NCI-H1930 (cell line): ENCODE data around the gene ITGB2.
A peak's percentile ranks its signal among the peaks of the same experiment; 100 is the strongest.

ENCODE experiments used
- DNase-seq, 2 experiments: peaks; one replicate each; lab custom pipeline; 2025; lab: John Stamatoyannopoulos, UW

Gene ITGB2

DNA sequence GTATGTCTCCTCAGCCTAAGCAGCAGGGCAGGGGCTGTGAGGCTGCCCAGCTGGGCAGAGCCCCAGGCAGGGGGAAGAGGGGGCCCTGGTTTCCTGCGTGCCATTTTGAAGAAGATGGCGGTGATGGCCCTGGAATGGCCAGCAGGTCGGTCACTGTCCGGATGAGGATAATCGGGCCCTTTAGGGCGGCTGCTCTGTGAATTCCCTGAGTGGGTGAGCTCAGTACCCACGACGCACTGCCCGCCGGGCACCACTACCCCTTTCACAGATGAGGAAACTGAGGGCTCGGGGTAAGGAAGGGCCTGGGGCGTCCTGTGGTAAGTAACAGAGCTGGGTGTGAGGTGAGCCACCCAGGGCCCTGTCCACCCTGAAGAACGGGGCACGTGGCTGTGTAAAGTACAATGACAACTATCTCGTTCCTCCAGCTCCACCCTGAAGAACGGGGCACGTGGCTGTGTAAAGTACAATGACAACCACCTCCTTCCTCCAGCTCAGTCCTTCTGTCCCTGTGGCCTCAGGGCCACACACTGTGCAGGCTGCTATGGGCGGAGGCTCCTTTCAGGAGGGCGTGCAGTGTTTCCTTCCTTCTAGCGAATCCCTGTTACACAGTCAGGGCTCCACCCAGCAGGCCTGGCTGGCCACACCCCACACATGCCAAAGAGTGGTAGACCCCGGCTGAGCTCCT is 23.2 kb downstream of the ITGB2 start:
- no peak for DNase-seq

- DNase-seq, result no peak
Observed at GRCh38 chr21:44896561-44897286, 24.0 kb downstream of the ITGB2 start.

DNA sequence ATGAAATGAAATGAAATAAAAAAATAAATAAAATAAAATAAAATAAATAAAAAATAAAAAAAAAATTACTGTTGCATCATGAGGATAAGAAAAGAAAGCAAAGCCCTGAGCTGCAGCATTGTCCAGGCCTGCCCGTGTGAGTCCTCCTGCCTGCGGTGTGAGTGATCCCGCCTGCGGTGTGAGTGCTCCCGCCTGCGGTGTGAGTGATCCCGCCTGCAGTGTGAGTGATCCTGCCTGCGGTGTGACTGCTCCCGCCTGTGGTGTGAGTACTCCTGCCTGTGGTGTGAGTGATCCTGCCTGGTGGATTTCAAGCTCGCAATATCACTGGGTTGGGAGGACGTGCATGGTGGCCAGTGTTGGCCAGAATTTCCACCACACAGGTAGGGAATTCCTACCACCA is 24.8 kb downstream of the ITGB2 start:
- DNase-seq, result no peak

- DNase-seq, result no peak
Observed at GRCh38 chr21:44894687-44895302, 25.9 kb downstream of the ITGB2 start.

DNA sequence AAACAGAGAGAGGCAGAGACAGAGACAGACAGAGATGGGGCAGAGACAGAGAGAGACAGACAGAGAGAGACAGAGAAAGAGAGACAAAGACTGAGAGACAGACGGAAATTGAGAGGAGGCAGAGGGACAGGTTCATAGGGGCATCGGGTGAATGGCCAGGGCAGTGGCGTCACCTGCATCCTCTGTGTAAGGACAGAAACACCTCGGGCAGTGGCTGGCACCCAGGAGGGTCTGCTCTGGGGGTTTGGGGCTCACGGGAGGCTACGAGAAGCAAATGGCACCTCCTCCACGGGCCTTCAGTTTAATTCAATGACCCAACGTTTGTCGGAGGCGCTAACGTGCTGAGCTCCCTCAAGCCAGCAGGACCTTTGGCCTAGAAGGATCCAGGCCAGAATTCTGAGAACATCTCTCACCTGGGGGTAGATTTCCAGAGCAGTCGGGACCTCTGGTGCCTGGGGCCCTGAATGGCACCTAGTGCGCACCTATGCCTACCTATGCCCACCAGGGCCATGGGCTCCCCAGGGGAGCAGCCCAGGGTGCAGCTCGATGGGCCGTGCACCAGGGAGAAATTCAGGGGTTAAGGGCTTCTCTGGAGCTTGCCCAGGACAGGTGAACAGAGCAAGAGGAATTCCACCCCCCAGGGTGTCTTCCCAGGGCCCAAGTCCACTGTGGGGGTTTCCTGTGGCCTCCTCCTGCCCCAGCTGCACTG is 26.6 kb downstream of the ITGB2 start:
- DNase-seq, result no peak

GRCh38 chr21:44893278-44893556 is 27.5 kb downstream of the ITGB2 start:
- DNase-seq, result no peak

GRCh38 chr21:44892536-44893277 is 28.0 kb downstream of the ITGB2 start:
- peak in 1 of 2 experiments; percentile 18 for DNase-seq

GRCh38 chr21:44892095-44892494 is 28.6 kb downstream of the ITGB2 start:
- no peak for DNase-seq

- no peak for DNase-seq
Observed at GRCh38 chr21:44891631-44892031, 29.1 kb downstream of the ITGB2 start.

DNA sequence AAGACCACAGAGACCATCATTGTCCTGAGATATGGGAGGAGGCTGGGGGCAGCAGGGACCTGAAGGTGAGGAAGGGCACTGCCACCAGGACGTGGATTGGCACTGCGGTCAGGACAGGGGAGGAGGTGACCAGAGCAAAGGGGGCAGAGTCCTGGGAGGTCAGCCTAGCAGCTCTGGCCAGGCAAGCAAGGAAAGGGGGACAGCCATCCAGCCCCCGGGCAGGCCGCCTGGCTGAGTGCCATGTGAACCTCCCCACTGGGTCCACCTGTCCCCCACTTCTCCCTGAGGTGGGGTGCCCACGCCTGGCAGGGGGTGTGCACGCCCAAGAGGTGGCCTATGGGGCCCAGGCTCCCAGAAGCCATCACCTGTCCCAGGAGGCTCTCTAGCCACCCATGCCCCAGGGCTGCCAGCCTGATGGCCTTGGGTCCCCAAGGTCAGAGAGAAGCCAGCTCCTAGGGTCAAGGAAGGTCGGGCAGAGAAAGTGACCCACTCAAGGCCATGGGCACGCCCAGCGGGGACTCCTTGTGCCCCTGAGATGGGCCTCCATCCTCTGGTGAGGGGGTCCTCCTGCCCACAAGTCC is 29.6 kb downstream of the ITGB2 start:
- no peak for DNase-seq

- DNase-seq, result no peak
Observed at GRCh38 chr21:44890338-44890931, 30.3 kb downstream of the ITGB2 start.

- no peak for DNase-seq
Observed at GRCh38 chr21:44889625-44890337, 30.9 kb downstream of the ITGB2 start.

DNA sequence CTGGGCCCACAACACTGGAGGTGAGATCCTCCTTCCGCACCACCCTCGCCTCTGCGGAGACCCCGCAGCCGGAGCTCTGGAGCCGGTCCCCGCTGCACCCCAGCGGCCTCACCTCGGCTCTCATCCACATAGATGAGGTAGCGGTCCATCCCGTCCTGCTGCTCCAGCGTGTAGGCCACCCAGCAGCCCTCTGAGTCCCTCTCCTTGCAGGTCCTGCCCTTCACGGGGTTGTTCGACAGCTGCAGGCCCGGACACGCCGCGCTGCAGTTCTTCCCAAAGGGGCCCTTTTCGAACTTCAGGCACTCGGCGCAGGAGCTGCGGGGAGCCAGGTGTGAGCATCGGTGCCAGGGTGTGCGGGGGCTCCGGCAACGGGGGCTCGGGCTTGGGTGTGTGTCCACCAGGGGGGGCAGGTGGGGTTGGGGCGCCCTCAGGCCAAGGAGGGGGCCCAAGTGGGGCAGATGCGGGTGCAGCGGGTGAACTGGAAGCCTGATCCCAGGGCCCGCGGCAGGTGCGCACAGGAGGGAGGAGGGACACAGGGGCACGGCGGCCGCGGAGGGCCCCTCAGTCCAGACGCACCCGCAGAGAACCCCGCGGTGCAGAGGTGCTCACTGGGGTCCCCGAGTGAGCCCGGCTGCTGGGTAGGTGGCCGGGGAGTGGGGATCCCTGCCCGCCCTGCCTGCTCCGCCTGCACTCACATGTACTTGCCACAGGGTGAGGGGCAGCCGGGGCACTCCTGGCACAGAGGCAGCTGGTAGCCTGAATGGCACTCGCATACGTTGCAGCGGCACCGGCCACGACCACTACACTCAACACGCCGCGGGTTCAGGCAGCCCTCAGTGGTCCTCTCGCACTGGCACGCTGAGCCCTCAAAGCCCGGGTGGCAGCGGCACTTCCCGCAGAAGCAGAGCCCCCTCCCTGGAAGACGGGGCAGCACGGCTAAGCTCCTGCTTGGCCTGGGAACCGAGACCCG is 31.8 kb downstream of the ITGB2 start:
- no peak for DNase-seq

- no peak for DNase-seq
Observed at GRCh38 chr21:44887807-44888580, 32.7 kb downstream of the ITGB2 start.

DNA sequence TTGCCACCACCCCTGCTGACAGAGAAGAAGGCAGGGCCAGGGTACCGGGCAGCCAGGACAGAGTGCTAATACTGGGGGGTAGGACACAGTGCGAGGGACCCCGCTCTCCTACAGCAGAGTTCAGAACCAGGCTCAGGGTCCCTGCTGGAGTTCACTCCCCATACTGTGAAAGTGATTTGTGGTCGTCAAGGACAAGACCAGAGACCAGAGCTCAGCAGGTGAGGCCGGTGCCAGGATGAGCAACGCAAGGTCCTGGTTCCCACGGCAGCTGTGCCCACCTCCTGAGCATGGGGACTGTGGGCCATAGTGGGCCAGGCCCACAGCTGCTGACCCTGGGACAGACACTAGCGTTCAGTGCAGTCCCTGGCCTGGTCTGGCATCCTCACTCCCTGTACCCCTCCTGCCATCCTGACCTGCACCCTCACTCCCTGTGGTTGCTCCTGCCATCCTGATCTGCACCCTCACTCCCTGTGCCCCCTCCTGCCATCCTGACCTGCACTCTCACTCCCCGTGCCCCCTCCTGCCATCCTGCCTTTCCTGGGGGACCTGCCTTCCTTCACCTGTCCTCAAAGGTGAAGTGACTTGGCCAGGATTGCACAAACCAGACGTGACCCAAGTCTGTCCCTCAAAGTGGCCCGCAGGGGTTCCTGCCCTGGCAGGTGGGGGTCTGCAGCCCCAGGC is 33.4 kb downstream of the ITGB2 start:
- no peak for DNase-seq

GRCh38 chr21:44886113-44887075 is 34.3 kb downstream of the ITGB2 start:
- no peak for DNase-seq

DNA sequence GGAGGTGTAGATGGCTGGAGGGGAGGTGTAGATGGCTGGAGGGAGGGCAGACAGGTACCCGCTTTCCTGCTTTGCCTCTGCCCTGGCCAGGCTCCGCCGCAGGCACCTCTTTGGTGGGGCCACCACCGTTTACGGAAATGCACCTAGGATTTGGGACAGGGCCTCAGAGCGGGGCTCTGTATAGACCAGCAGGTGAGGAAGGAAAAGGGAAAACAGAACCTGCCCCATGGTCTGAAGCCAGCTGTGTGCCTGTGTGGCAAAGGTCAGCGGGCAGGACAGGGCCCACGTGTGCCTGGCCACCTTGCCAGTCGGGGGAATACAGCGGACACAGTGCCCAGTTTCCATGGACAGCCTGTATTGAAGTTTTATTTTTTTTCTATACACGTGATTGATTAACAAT is 35.1 kb downstream of the ITGB2 start:
- DNase-seq, result no peak
